PFSK-1 (cell line): ENCODE results near the gene OSBPL10.

Experiments used
- FOXP2 ChIP-seq: optimal IDR thresholded peaks from 2 replicates; pipeline ENCODE3; 2011; ENCODE audit warnings: borderline replicate concordance, control low read depth, inconsistent platforms; ENCODE audit not compliant: insufficient read depth; ENCODE audit errors: extremely low read length, extremely low read depth
- POLR2AphosphoS5 ChIP-seq: IDR thresholded peaks from 2 replicates; pipeline ENCODE4 v1.6.1; 2012; ENCODE audit warnings: low read depth, mild to moderate bottlenecking, control low read depth, low read length, moderate library complexity
- SIN3A ChIP-seq: IDR thresholded peaks from 2 replicates; pipeline ENCODE4 v1.6.1; 2012; ENCODE audit warnings: mild to moderate bottlenecking, low read length, moderate library complexity, borderline replicate concordance; ENCODE audit not compliant: insufficient read depth
- TAF1 ChIP-seq: IDR thresholded peaks from 2 replicates; pipeline ENCODE4 v1.6.1; 2012; ENCODE audit warnings: low read length, control low read depth, borderline replicate concordance; ENCODE audit not compliant: insufficient read depth
- TF ChIP-seq, protein P1 (sequence below), 2 experiments: IDR thresholded peaks; 2 replicates each; pipeline versions ENCODE4 v1.6.1 to v1.8.0; 2011 to 2012; ENCODE audit warnings: low read depth in 2 of 2, low read length in 2 of 2, control low read depth in 1 of 2, inconsistent platforms in 1 of 2, mild to moderate bottlenecking in 1 of 2, moderate library complexity in 1 of 2; ENCODE audit not compliant: insufficient read depth in 1 of 2

OSBPL10 gene

DNA sequence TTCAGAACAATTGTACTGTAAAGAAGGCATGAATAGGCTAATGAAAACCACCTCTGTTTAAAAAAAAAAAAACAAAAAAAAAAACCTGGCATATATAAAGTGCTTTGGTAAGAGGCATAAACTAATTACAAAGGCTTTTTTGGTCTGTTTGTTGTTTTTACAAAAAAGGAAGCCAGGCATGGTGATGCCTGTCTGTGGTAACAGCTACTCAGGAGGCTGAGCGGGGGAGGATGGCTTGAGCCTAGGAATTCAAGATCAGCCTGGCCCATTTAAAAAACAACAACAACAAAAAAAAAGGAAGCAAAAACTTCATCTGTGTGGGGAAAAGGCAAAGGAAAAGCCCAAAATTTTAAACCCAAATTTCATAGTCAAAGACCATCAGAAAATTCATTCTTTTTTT, 47.0 kb downstream of the OSBPL10 start:
- TF ChIP-seq, protein P1, sequence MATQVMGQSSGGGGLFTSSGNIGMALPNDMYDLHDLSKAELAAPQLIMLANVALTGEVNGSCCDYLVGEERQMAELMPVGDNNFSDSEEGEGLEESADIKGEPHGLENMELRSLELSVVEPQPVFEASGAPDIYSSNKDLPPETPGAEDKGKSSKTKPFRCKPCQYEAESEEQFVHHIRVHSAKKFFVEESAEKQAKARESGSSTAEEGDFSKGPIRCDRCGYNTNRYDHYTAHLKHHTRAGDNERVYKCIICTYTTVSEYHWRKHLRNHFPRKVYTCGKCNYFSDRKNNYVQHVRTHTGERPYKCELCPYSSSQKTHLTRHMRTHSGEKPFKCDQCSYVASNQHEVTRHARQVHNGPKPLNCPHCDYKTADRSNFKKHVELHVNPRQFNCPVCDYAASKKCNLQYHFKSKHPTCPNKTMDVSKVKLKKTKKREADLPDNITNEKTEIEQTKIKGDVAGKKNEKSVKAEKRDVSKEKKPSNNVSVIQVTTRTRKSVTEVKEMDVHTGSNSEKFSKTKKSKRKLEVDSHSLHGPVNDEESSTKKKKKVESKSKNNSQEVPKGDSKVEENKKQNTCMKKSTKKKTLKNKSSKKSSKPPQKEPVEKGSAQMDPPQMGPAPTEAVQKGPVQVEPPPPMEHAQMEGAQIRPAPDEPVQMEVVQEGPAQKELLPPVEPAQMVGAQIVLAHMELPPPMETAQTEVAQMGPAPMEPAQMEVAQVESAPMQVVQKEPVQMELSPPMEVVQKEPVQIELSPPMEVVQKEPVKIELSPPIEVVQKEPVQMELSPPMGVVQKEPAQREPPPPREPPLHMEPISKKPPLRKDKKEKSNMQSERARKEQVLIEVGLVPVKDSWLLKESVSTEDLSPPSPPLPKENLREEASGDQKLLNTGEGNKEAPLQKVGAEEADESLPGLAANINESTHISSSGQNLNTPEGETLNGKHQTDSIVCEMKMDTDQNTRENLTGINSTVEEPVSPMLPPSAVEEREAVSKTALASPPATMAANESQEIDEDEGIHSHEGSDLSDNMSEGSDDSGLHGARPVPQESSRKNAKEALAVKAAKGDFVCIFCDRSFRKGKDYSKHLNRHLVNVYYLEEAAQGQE (IDR thresholded peaks at IDR 0.05; ENCODE audit: insufficient read depth in 1 of 2, low read depth in 2 of 2, low read length in 2 of 2) = no peak
- TF ChIP-seq TAF1 = no peak
- TF ChIP-seq FOXP2 = no peak
- no peak for TF ChIP-seq SIN3A
- no peak for TF ChIP-seq POLR2AphosphoS5

DNA sequence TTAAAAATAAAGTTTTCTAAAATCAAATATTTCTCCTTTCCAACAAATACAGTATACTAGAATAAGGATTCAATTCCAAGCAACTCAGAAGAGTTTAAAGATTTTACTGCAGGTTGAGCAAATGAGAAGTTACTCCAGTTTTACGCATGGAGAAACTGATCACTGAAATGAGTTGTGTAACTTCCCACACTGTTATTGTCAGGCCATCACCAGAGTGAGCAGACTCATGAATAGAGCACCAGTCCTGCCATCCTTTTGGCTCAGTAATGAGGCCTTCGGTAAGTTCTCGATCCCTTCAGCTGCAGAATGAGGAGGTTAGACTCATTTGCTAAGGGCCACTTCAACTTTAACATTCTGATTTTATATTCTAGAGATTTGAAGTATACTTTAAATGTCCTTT, 48.1 kb downstream of the OSBPL10 start:
- TF ChIP-seq POLR2AphosphoS5 (no peak), TAF1 (no peak), FOXP2 (no peak), SIN3A (no peak)
- TF ChIP-seq, protein P1 (IDR thresholded peaks at IDR 0.05; ENCODE audit: insufficient read depth in 1 of 2, low read depth in 2 of 2, low read length in 2 of 2) = no peak

DNA sequence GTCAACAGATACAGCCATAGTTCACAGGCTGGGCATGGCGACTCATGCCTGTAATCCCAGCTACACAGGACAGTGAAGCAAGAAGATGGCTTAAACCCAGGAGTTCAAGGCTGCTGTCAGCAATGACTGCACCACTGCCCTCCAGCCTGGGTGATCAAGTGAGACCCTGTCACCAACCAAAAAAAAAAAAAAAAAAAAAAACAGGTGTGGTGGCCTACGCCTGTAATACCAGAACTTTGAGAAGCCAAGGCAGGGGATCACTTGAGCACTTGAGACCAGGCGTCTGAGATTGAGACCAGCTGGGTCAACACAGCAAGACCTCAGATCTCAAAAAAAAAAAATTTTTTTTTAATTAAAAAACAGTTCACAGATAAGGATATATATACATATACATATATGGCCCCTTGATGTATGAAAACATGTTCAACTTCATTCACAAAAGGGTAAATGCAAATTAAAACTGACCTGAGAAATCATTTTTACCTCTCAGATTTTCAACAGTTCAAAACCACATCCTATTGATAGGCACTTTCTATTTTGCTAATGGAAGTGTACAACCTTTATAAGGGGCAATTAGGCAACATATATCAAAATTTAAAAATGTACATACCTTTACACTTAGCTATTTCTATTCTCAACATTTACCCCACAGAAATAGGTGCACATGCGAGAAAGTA, 51.1 kb downstream of the OSBPL10 start:
- TF ChIP-seq, protein P1 (IDR thresholded peaks at IDR 0.05; ENCODE audit: insufficient read depth in 1 of 2, low read depth in 2 of 2, low read length in 2 of 2) = no peak
- TF ChIP-seq SIN3A = no peak
- TF ChIP-seq POLR2AphosphoS5 = no peak
- TF ChIP-seq FOXP2 = no peak
- no peak for TF ChIP-seq TAF1

DNA sequence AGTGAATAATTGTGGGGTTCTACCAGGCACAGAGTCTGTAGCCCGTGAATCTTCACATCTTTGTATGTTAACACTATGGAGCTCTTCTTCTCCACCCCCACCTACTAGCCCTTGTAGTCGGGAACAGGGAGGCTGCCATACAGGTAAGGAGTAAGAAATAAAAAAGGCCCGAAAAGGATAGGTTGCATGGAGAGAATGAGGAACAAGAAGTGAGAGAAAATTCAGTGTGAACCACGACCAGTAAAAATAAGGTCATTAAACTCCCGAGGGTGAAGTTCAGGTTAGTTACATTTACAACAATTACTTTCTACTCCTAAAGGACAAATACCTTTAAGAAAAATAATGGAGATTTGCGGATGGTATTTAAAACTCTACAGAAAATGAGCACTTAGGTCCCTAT, 53.3 kb downstream of the OSBPL10 start:
- TF ChIP-seq, protein P1 (IDR thresholded peaks at IDR 0.05; ENCODE audit: insufficient read depth in 1 of 2, low read depth in 2 of 2, low read length in 2 of 2) = no peak

DNA sequence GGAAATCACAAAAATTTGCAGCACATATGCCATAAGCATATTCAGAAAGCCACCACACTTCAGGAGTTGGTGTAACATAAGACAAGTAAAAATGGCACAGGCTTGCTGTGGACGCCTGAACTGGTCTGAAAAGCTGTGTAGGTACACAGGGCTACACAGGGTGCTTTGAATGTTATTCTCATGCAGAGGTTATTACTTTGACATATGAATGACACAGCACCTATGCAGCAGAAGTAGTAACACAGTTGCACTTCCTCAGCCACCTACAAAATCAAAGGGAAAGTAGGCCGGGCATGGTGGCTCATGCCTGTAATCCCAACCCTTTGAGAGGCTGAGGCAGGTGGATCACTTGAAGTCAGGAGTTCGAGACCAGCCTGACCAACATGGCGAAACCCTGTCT, 54.5 kb downstream of the OSBPL10 start:
- no peak for TF ChIP-seq SIN3A
- no peak for TF ChIP-seq TAF1
- no peak for TF ChIP-seq POLR2AphosphoS5
- TF ChIP-seq FOXP2 = no peak
- TF ChIP-seq, protein P1 (IDR thresholded peaks at IDR 0.05; ENCODE audit: insufficient read depth in 1 of 2, low read depth in 2 of 2, low read length in 2 of 2) = no peak
